ENCODE data around the gene NR6A1. TPM values are rescaled to one million over a fixed set of nuclear protein-coding genes. Genes with fewer than 3 reads are reported as not detected.

Gene NR6A1
- total and polyA plus RNA-seq, 2 of the 8 experiments (the other 6 are each of a cell fraction or from before 2014, with no cell fraction given): 93.2 to 237 TPM

GRCh38 chr9:124693403-124693802 is 77.7 kb downstream of the NR6A1 start:
- TF ChIP-seq TEAD4 (IDR thresholded peaks at IDR 0.05; ENCODE audit: low read depth, low read length) (no peak), TAF1 (IDR thresholded peaks at IDR 0.05; ENCODE audit: low read depth, low read length) (no peak), CBX8 (IDR thresholded peaks at IDR 0.05; ENCODE audit: borderline replicate concordance, low read depth, low read length) (no peak), BACH1 (IDR thresholded peaks at IDR 0.05; ENCODE audit: low read length) (no peak), SUZ12 (IDR thresholded peaks at IDR 0.05; ENCODE audit: low read length) (no peak), ATF3 (IDR thresholded peaks at IDR 0.05; ENCODE audit: insufficient read depth, low read depth, low read length) (no peak), RAD21 (IDR thresholded peaks at IDR 0.05 in 1 of 2, conservative IDR thresholded peaks at IDR 0.05 in 1 of 2; ENCODE audit: low read depth in 2 of 2, low read length in 2 of 2) (no peak), SRF (IDR thresholded peaks at IDR 0.05; ENCODE audit: low read depth, low read length) (no peak), POU5F1 (IDR thresholded peaks at IDR 0.05; ENCODE audit: low read depth, low read length) (no peak), GABPA (IDR thresholded peaks at IDR 0.05; ENCODE audit: borderline replicate concordance, insufficient read depth, low read length) (no peak), YY1 (IDR thresholded peaks at IDR 0.05; ENCODE audit: low read depth, low read length) (no peak), E2F6 (IDR thresholded peaks at IDR 0.05) (no peak)
- CTCF ChIA-PET (ENCODE audit: partially characterized antibody): interaction anchor here (0.9 to 3.1 kb wide), 5 partner anchors 16 to 160 kb away, joined by 5 to 17 read pairs (median 9); partner anchors contain the start of gene WDR38
- Histone ChIP-seq H4K20me1 (replicated peaks in 1 of 2; ENCODE audit: control insufficient read depth in 1 of 2, insufficient read depth in 2 of 2, low read length in 2 of 2) (no peaks in the 10 kb centered on the region), H3K79me1 (ENCODE audit: low read depth, low read length) (peaks cover 4% of the 10 kb centered on the region; the same call in 1 of the 2 replicates), H3K9me3 (ENCODE audit: insufficient read depth in 2 of 2, low read depth in 1 of 2, low read length in 1 of 2) (no peaks in the 10 kb centered on the region), H3K4me2 (ENCODE audit: insufficient read depth in 1 of 2, low read depth in 2 of 2, low read length in 2 of 2) (peak overlapping the region in 1 of 2 experiments; percentile 43; a peak in 2 of 4 replicates), H4K5ac (ENCODE audit: insufficient read length, low read depth, low read length) (no peak overlapping the region), H2AK5ac (ENCODE audit: low read depth, low read length) (no peak overlapping the region), H2AFZ (ENCODE audit: low read length) (no peak overlapping the region), H4K8ac (ENCODE audit: extremely low read depth, insufficient read depth, low read length) (no peak overlapping the region), H2BK15ac (ENCODE audit: low read length) (no peak overlapping the region), H3K14ac (ENCODE audit: insufficient read length) (no peak overlapping the region), H3K23me2 (ENCODE audit: low read depth, low read length) (no peaks in the 10 kb centered on the region), H3K4me3 (ENCODE audit: extremely low read depth in 1 of 4, insufficient read depth in 2 of 4, low read depth in 3 of 4, low read length in 4 of 4) (no peak overlapping the region), H3K27ac (ENCODE audit: low read depth, low read length) (no peak overlapping the region), H3K56ac (replicated peaks; ENCODE audit: insufficient read length, low read depth, low read length) (no peak overlapping the region), H3K27me3 (replicated peaks in 1 of 4; ENCODE audit: control insufficient read depth in 3 of 4, extremely low read depth in 1 of 4, insufficient read depth in 3 of 4, low read length in 3 of 4) (no peaks in the 10 kb centered on the region), H2BK20ac (ENCODE audit: low read length) (no peak overlapping the region), H3K23ac (ENCODE audit: insufficient read length) (no peak overlapping the region), H3K79me2 (ENCODE audit: control insufficient read depth in 1 of 2, insufficient read depth in 2 of 2, low read length in 2 of 2) (peaks cover 0 to 70% of the 10 kb centered on the region in 2 experiments; a peak in 2 of 4 replicates), H3K36me3 (ENCODE audit: control insufficient read depth in 2 of 4, insufficient read depth in 4 of 4, low read length in 3 of 4) (no peaks in the 10 kb centered on the region), H2BK12ac (ENCODE audit: low read depth, low read length) (0 out of 2 replicates have a peak overlapping the region, but pooled peaks have one; percentile 11), H3K18ac (ENCODE audit: extremely low read depth, low read length) (no peak overlapping the region), H2BK5ac (ENCODE audit: low read depth, low read length) (no peak overlapping the region), H3K9ac (replicated peaks in 1 of 4; ENCODE audit: extremely low read depth in 1 of 4, low read depth in 3 of 4, low read length in 3 of 4) (no peak overlapping the region), H3K4ac (replicated peaks; ENCODE audit: insufficient read length, low read depth, low read length) (no peak overlapping the region), H2BK120ac (replicated peaks; ENCODE audit: low read depth, low read length) (no peak overlapping the region), H4K91ac (replicated peaks; ENCODE audit: insufficient read length, low read length) (no peak overlapping the region), H3K4me1 (replicated peaks in 1 of 4; ENCODE audit: control insufficient read depth in 3 of 4, insufficient read depth in 4 of 4, low read length in 3 of 4) (peaks cover 6 to 17% (median 11%) of the 10 kb centered on the region in 4 experiments; a peak in 6 of 7 replicates)
- 75% methylated on average over 3 of the region's 3 CpGs; no CpG with 5 or more reads in 1 of the 2 experiments for WGBS, 2 experiments (ENCODE audit: extremely low coverage in 1 of 2, insufficient coverage in 1 of 2, insufficient read length in 1 of 2, insufficient replicate concordance in 2 of 2, low coverage in 1 of 2, low lambda C conversion rate in 2 of 2, missing lambda C conversion rate in 1 of 2)
- FAIRE-seq (no peak), DNase-seq (ENCODE audit: low read depth in 1 of 2, low spot score in 2 of 2) (no peak)
- POLR2A ChIA-PET (ENCODE audit: partially characterized antibody): interaction anchor here (1.4 to 1.8 kb wide), 2 partner anchors 9 to 11 kb away, joined by 4 to 5 read pairs; no protein-coding TSS in a partner anchor

Data from H1 (cell line).